Heart left ventricle (tissue), 13 donors: ENCODE data around the gene SOX10.

Experiments
- POLR2A ChIP-seq, 2 donors: fragments of 450-650 bp; IDR thresholded peaks; one replicate each; pipeline ENCODE4 v1.6.1; 2017; ENCODE audit warnings: antibody characterized with exemption in 2 of 2, mild to moderate bottlenecking in 2 of 2, moderate library complexity in 2 of 2
- TF ChIP-seq, protein P1 (sequence below), 12 donors: fragments of 200-600 bp; sonication (generic) in 4 of 12; IDR thresholded peaks; one replicate each; pipeline versions ENCODE4 v1.5.0 to v1.8.0; 2018 to 2022; ENCODE audit warnings: antibody characterized with exemption in 12 of 12, mild to moderate bottlenecking in 5 of 12
- donor health status: ischemic (EF 13 %, LVEDD 7.1; RV severe dilation, severe dysfunction).
- donor health status: DM: no; HTN: yes; CAD: no.
- donor health status: DM: no; HTN: no; CAD: no.
- donor health status: ischemic (EF 25% LVEDD 6.9; RV normal size, moderate dysfunction).
- donor health status: ischemic (EF 25% LVEDD 5.7; RV mildly dilated, moderate dysfunction).
- donor health status: ischemic (EF 35%, LVEDD 5.7; RV mildly dilated, moderate dysfunction).
- donor health status: nonischemic (EF 11% LVEDD 7.7; RV severe dilation, severe dysfunction).
- donor health status: DM: yes; HTN: yes; CAD: no.
- donor health status: PGD.
- donor health status: ischemic (EF 29% LVEDD 5.4; RV normal size, mild dysfunction).
- donor health status: nonischemic (EF 23%, LVEDD 6.1; RV moderate dilation, normal function).

DNA sequence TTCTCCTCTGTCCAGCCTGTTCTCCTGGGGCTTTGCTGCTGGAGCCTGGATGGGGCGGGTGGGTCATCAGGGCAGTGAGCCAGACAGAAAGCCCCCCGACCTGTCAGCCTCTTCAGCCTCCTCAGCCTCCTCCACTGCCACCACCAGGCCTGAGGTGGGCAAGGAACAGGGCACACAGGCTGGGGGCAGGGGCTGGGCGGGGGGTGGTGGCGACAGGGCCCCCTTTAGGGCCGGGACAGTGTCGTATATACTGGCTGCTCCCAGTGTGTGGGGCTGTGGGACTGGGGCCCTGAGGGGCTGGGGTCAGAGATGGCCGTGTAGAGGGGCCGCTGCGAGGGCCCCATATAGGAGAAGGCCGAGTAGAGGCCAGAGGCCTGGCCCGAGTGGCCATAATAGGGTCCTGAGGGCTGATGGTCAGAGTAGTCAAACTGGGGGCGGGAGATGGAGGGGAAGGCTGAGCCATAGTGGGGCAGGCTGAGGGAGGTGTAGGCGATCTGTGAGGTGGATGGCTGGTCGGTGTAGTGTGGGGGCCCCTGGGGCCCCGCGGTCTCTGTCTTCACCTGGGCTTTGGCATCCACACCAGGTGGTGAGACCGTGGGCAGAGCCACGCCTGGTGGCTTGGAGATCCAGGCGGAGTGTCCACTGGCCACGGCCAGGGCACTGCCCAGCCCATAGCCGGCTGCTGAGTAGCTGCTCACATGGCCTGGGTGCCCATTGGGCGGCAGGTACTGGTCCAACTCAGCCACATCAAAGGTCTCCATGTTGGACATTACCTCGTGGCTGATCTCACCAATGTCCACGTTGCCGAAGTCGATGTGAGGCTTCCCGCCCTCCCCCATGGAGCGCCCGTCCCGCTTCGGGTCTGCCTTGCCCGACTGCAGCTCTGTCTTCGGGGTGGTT is 10.8 kb downstream of the SOX10 start:
- no peak for TF ChIP-seq POLR2A (IDR thresholded peaks at IDR 0.05)
- TF ChIP-seq, protein P1, sequence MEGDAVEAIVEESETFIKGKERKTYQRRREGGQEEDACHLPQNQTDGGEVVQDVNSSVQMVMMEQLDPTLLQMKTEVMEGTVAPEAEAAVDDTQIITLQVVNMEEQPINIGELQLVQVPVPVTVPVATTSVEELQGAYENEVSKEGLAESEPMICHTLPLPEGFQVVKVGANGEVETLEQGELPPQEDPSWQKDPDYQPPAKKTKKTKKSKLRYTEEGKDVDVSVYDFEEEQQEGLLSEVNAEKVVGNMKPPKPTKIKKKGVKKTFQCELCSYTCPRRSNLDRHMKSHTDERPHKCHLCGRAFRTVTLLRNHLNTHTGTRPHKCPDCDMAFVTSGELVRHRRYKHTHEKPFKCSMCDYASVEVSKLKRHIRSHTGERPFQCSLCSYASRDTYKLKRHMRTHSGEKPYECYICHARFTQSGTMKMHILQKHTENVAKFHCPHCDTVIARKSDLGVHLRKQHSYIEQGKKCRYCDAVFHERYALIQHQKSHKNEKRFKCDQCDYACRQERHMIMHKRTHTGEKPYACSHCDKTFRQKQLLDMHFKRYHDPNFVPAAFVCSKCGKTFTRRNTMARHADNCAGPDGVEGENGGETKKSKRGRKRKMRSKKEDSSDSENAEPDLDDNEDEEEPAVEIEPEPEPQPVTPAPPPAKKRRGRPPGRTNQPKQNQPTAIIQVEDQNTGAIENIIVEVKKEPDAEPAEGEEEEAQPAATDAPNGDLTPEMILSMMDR (IDR thresholded peaks at IDR 0.05) = no peak
